Left colon (tissue), 2 donors: ENCODE data around the gene FAM163A. TPM values are rescaled to one million over a fixed set of nuclear protein-coding genes. Genes with fewer than 3 reads are reported as not detected.
"Not testable (repeated sequence)": the region's sequence is repeated elsewhere in the genome, so short reads cannot be mapped to it uniquely, and the experiment has no call there.

Experiments used
- ATAC-seq: fragments of 200-7000 bp; cut with Tn5 transposase; one replicate; pipeline ENCODE4 v1.9.1; 2020; ENCODE audit warnings: mild to moderate bottlenecking, moderate library complexity
- DNase-seq, 2 donors: peaks; one replicate each; pipeline ENCODE4 v3.0.0-alpha.2; 2020
- intact Hi-C, 2 donors: fragments of 100-400 bp; cut with DNase I in 1 of 2; cut with micrococcal nuclease in 1 of 2; formaldehyde crosslinking; loops; one replicate each; pipeline versions ENCODE4 v1.11.2 to v1.14.0; 2022; cut with DNase I, micrococcal nuclease
- long read RNA-seq: library from polyadenylated mRNA; unstranded; transcript quantifications from one replicate; pipeline ENCODE4 v2.0.0, GENCODE V29; 2021
- total RNA-seq, 2 donors: library from RNA; stranded (reverse); fragmentation: NEBNext Ultra II Directional; extraction: Animal tissue kit (Norgen Biotek cat#: 25700); gene quantifications; one replicate each; pipeline ENCODE4 v1.2.1, GENCODE V29; 2021
- donor health status: DM: no; HTN: no; CAD: no.
- donor health status: DM: yes; HTN: yes; CAD: no.

The FAM163A gene
- total RNA-seq = under 1 TPM; 0.15 to 0.61 TPM
- long read RNA-seq = 0 reads

- DNase-seq = peak in 1 of 2 donors; percentile 6
These were observed at the start of gene FAM163A for GRCh38 chr1:179742717-179743678. FAM163A (plus strand) TSS chr1:179743291; CDS start chr1:179813098, 69,807 bp downstream.

GRCh38 chr1:179694530-179694929 lies 48.6 kb upstream of the FAM163A start:
- ATAC-seq, DNase-seq, intact Hi-C loops: not testable (repeated sequence)

More at GRCh38 chr1:179742717-179743678, at the start of gene FAM163A:
- ATAC-seq = no peak
- intact Hi-C loops = no loop called here

DNA sequence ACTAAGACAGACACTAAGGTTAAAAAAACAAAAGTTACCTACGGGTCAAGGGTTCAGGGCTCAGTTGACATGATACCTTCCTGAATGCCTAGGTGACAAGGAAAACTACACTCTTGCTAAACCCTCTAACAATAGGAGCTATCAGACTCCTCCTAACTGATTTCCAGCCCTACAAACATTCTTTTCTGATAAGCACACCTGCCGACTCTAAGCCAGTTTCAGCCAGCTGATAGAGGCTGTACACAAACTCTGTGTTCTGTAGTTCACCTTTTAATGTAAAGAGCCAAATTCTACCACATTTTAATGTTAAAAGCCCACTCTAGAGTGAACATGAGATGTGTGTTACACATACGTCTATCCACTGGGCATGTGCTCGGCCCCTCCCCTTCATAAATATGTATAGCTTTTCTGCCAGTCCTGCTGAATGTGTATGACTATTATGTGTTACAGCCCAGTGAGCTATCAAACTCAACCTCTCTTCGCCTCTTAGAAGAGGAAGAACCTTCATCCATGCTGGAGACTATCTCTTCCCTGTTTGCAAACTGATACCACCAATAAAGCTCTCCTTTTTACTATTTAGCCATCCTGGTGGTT lies 40.0 kb upstream of the FAM163A start:
- DNase-seq = no peak
- intact Hi-C loops = loop anchor here in 1 of 2 donors (10.0 kb wide), 1 partner anchor 112 kb away; no protein-coding TSS in a partner anchor
- ATAC-seq = peak; percentile 40

DNA sequence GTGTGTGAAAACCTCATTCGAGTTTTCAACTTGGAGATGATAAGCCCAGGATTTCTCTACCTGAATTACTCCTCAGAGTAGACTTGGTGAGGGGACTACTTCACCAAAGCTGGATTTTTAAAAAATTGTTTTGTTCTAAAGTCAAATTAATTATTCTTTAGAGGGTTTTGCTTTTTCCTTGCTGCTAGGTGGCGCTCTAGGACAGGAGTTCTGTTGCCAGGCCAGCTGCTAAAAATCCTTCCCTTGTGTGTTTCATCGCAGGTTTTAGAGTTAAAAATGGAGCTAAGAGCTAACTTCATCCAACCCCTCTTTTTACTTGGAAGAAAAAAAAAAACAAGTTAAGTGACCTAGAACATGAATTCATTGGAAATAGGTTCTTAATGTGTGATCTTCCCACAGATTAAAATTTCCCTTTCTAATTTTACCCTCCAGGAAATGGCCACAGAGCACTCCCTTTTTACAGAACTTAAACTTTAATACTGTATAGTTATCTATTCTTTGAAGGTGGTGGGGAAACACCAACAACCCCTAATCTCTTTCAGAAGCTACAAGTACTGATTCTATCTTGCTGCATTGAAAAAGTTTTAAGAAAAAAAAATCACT lies 36.7 kb upstream of the FAM163A start:
- intact Hi-C loops = loop anchor here (2.0 to 10.0 kb wide), 2 partner anchors 108 kb away; no protein-coding TSS in a partner anchor
- DNase-seq (peak; percentile 37 to 39), ATAC-seq (peak; percentile 40)

GRCh38 chr1:179707406-179707805 lies 35.7 kb upstream of the FAM163A start:
- intact Hi-C loops = loop anchor here (2.0 to 10.0 kb wide), 2 partner anchors 107 kb away; no protein-coding TSS in a partner anchor

DNA sequence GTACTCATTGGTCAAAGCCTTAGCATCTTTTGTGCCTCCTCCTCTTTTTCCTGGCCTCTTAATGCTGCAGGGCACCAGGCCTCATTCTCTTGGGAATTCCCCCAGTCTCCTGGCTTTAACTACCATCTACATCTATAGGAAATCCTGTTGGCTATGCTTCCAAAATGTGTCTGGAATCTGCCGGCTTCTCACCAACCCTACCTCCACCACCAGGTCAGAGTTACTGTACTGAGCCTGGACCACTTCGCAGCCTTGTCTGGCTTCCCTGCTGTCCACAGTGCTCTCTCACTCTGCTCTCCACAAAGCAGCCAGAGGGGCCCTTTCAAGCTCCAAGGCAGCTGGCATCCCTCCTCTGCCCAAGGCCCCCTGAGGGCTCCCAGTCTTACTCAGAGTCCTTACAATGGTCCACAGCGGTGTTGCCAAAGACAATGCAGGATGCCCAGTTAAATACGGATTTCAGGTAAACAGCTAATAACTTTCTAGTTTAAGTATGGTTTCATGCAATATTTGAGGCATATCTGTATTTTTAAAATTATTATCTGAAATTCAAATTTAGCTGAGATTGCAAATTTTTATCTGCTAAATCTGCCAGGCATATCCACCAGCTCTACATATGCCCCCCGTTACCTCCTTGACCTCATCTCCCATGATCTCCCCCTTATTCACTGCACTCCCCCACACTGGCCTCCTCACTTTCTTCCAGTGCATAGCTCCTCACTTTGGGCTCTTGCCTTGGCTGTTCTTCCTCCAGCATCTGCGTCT lies 34.5 kb upstream of the FAM163A start:
- intact Hi-C loops = loop anchor here in 1 of 2 donors (10.0 kb wide), 1 partner anchor 106 kb away; no protein-coding TSS in a partner anchor
- DNase-seq = no peak
- ATAC-seq = no peak

More at GRCh38 chr1:179707406-179707805, 35.7 kb upstream of the FAM163A start:
- no peak for ATAC-seq
- no peak for DNase-seq

DNA sequence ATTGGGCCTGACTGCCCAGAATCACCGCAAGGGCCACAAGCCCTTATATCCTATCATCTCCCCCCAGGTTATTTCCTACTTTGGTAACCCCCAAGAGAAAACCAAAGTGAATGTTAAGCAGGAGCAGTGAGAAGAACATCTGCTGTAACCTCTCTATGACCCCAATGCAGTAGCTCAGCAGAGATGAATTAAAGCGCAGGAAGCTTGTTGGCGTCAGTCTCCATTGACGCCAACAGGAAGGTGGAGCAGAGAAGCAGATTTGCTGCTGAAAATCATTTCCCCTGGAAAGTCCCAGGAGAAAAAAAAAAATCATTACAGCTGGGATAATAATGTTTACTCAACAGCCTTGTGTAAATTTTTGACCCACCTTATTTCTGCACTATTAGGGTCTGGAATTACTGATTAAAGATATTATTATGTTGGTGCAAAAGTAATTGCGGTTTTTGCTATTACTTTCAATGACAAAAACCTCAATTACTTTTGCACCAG lies 33.2 kb upstream of the FAM163A start:
- intact Hi-C loops = loop anchor here in 1 of 2 donors (10.0 kb wide), 1 partner anchor 105 kb away; no protein-coding TSS in a partner anchor
- DNase-seq (no peak), ATAC-seq (no peak)

GRCh38 chr1:179714159-179714558 lies 28.9 kb upstream of the FAM163A start:
- DNase-seq = no peak
- no peak for ATAC-seq
- intact Hi-C loops = no loop called here

- intact Hi-C loops = no loop called here
These were observed 28.5 kb upstream of the FAM163A start for GRCh38 chr1:179714623-179715022.

DNA sequence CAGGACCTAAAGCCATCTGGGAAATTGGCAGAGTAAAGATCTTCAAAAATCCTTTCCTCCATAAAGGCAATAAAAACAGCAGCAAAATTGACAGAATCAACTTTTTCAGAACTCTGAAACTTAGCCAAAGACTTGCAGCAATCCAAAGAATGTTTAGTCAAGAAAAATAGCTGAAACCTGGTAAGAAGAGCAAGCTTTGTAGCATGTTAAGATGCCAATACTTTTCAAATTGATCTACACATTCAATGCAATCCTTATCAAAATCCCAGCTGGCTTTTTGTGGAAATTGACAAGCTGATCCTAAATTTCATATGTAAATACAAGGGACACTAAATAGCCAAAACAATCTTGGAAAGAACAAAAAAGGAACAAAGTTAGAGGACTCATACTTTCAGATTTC lies 23.8 kb upstream of the FAM163A start:
- ATAC-seq = no peak
- intact Hi-C loops = no loop called here

More at GRCh38 chr1:179714623-179715022, 28.5 kb upstream of the FAM163A start:
- ATAC-seq (no peak), DNase-seq (no peak)

DNA sequence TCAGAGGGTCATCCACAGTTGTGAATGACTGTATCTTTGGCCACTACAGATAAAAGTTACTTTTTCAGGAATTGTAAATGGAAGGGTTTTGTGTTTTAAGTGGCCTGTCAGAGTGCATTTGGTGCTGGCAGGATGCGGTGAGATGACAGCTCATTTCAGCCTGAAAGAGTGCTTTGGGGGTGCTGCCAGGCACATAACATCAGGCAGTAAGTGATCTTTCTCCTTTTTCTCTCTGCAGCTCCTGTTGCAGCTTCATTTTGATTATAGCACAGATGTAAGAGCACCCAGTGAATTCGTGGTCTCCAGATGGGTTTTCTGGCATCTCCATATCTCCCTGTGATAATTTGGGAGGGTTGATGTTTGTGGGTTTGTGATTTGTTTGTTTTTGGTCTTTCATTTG lies 14.8 kb upstream of the FAM163A start:
- DNase-seq (no peak), ATAC-seq (no peak)
- intact Hi-C loops = no loop called here

More for the DNA sequence above, 23.8 kb upstream of the FAM163A start:
- no peak for DNase-seq

GRCh38 chr1:179729881-179730280 lies 13.2 kb upstream of the FAM163A start:
- DNase-seq = no peak
- intact Hi-C loops = no loop called here
- no peak for ATAC-seq

DNA sequence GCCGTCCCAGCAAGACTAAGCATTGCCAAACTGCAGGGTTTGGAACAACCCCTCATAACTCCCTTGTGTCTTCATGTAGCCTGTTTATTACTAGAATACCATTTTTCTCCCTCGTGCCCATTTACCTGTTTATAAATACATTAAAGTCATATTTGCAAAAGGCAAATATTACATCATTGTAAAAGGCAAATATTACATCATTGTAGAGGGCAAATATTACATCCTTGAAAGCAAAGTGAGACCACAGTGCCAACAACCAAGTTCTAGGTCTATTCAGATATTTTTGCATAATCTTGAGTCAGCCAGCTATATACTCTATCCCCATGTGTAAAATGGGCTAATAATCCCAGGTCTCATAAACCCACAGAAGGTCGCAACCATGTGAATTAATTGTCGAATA lies 11.4 kb upstream of the FAM163A start:
- intact Hi-C loops = no loop called here
- ATAC-seq = no peak
- no peak for DNase-seq

DNA sequence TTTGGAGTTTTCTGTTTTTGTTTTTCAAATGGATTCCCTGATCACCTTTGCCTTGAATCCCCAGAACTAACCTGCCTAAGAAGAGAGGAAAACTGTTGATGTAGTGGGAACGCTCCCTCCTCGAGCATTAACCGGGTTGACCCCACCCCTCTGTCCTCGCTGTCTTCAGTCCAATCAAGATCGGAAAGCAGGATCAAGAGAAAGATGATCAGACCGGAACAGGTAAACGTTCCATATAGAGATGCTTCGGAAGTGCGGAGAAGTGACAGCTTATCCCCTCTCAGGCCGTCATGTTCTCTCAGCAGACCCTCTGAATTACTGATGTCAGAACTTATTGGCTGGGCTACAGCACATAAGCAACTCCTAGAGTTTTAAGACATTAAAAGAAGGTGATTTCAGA lies 800 bp upstream of the FAM163A start:
- no peak for DNase-seq
- no peak for ATAC-seq
- intact Hi-C loops = no loop called here

DNA sequence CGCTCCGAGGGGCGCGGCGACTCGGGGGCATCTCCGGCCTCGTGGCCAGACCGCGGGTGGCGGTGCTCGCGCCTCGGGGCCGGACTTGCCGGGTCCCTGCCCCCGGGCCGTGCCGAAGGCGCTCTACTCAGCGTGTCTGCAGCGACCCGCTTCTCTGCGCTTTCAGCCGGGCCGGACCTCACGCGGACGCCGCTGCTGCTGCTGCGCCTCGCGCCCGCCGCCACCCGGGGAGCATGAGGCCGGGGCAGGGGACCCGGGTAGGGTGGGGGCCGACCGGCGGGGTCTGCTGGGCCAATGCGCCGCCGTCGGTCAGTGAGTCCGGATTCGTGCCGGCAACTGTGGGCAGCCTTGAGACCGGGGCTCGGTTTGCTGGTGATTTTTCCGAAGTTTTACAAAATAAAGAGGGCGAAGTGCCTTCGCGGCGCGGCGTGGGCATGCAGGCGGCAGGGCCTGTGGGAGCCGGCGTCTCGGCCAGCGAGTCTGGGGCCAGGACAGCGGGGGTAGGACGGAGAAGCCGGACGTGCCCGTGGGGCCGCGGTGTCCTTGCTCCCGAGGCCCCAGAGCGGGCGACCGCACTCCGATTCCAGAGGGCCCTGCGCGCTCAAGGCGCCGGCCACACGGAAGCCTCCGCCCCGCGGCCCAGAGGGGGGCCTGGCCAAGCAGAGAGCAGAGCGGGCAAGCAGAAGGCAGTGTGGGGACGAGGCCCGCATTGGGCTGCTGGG lies 749 bp downstream of the FAM163A start:
- DNase-seq (no peak), ATAC-seq (no peak)
- intact Hi-C loops = no loop called here

GRCh38 chr1:179744401-179745130 lies 1.5 kb downstream of the FAM163A start:
- ATAC-seq (no peak), DNase-seq (no peak)
- intact Hi-C loops = no loop called here

- intact Hi-C loops = no loop called here
- ATAC-seq = no peak
- DNase-seq = no peak
These were observed 2.1 kb downstream of the FAM163A start for GRCh38 chr1:179745131-179745611.
